Omental fat pad (tissue), 4 donors: Measurements from ENCODE around the gene GRIA1. TPM values are rescaled to one million over a fixed set of nuclear protein-coding genes. Genes with fewer than 3 reads are reported as not detected.

Experiments
- ATAC-seq: fragments of 150-250 bp; one replicate; pipeline ENCODE4 v1.9.1; 2016; ENCODE audit warnings: mild to moderate bottlenecking, moderate library complexity; ENCODE audit not compliant: low FRiP score
- DNase-seq: peaks from one replicate; pipeline ENCODE4 v3.0.0-alpha.2; 2019; ENCODE audit warnings: low spot score
- total RNA-seq, 4 donors: library from RNA; depleted of rRNA; stranded (reverse); fragments of >200 nt; gene quantifications; one replicate each; pipeline ENCODE4 v1.1.0, GENCODE V29; 2016
- TF ChIP-seq, protein P1 (sequence below), 3 donors: fragments of 450-650 bp; IDR thresholded peaks; one replicate each; pipeline ENCODE4 v1.5.1; 2016 to 2017; ENCODE audit warnings: antibody characterized with exemption in 3 of 3, mild to moderate bottlenecking in 3 of 3, moderate library complexity in 2 of 3

GRIA1 gene
- total RNA-seq, 4 donors from 2014 or later: 1.7 to 9.6 (median 5.0) TPM; not detected in 1

- ATAC-seq: no peak
- no peak for DNase-seq
- TF ChIP-seq, protein P1, sequence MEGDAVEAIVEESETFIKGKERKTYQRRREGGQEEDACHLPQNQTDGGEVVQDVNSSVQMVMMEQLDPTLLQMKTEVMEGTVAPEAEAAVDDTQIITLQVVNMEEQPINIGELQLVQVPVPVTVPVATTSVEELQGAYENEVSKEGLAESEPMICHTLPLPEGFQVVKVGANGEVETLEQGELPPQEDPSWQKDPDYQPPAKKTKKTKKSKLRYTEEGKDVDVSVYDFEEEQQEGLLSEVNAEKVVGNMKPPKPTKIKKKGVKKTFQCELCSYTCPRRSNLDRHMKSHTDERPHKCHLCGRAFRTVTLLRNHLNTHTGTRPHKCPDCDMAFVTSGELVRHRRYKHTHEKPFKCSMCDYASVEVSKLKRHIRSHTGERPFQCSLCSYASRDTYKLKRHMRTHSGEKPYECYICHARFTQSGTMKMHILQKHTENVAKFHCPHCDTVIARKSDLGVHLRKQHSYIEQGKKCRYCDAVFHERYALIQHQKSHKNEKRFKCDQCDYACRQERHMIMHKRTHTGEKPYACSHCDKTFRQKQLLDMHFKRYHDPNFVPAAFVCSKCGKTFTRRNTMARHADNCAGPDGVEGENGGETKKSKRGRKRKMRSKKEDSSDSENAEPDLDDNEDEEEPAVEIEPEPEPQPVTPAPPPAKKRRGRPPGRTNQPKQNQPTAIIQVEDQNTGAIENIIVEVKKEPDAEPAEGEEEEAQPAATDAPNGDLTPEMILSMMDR (IDR thresholded peaks at IDR 0.05): no peak
Observed at GRCh38 chr5:153774686-153775085, 284.2 kb downstream of the GRIA1 start.

GRCh38 chr5:153775923-153776322 lies 285.5 kb downstream of the GRIA1 start:
- DNase-seq (no peak), ATAC-seq (no peak)
- TF ChIP-seq, protein P1 (IDR thresholded peaks at IDR 0.05): no peak

- TF ChIP-seq, protein P1 (IDR thresholded peaks at IDR 0.05): no peak
- no peak for ATAC-seq
- DNase-seq: no peak
Observed at GRCh38 chr5:153777681-153778581, 287.5 kb downstream of the GRIA1 start.

DNA sequence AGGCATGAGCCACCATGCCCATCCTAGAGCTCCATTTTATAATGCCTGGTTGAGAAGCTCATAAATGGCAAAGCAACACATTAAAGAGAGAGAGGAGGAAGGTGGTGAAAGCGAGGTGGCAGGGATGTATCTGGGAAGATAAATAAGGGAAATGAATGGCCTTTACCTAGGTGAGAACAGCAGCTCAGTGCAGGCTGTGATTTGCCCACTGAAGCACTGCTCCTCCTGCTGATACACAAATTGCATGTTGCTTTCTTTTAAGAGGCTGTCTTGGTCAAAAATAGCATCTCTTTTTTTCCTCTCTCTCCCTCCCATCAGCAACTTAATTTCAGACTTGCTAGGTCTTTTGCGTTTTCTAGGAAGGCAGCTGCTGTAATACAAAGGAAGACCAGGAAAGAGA lies 289.4 kb downstream of the GRIA1 start:
- no peak for DNase-seq

GRCh38 chr5:153780876-153781705 lies 290.6 kb downstream of the GRIA1 start:
- TF ChIP-seq, protein P1 (IDR thresholded peaks at IDR 0.05): no peak
- no peak for DNase-seq
- no peak for ATAC-seq

More for the DNA sequence above, 289.4 kb downstream of the GRIA1 start:
- no peak for ATAC-seq
- TF ChIP-seq, protein P1 (IDR thresholded peaks at IDR 0.05): no peak

GRCh38 chr5:153782589-153783361 lies 292.3 kb downstream of the GRIA1 start:
- DNase-seq (no peak), ATAC-seq (no peak)
- TF ChIP-seq, protein P1 (IDR thresholded peaks at IDR 0.05): no peak
